GM23338 (cell line): ENCODE results near the gene KRTAP12-1.

Experiments
- CTCF ChIP-seq, 2 experiments: fragments of 200-600 bp in 1 of 2; sonication (generic) in 1 of 2; conservative IDR thresholded peaks; 2 replicates each; pipeline versions ENCODE4 v1.5.1 to v1.6.1; 2016 to 2017; ENCODE audit warnings: antibody characterized with exemption in 2 of 2, low read depth in 2 of 2, mild to moderate bottlenecking in 2 of 2, moderate library complexity in 1 of 2
- ZNF462 ChIP-seq: fragments of 250-450 bp; sonication (Bioruptor Pico); IDR thresholded peaks from 2 replicates; pipeline ENCODE4 v1.5.0; 2020; ENCODE audit warnings: mild to moderate bottlenecking, moderate library complexity

- TF ChIP-seq CTCF (conservative IDR thresholded peaks at IDR 0.05; ENCODE audit: low read depth in 2 of 2) (no peak), ZNF462 (CRISPR knock-in tag) (no peak)
Measured at GRCh38 chr21:44650973-44651675, 30.8 kb downstream of the KRTAP12-1 start.
